HepG2 (cell line): Measurements from ENCODE around the gene VENTX. TPM values are rescaled to one million over a fixed set of nuclear protein-coding genes. Genes with fewer than 3 reads are reported as not detected.

Source experiments
- FOXA1 ChIP-seq, 2 experiments: fragments of 450-650 bp in 1 of 2; sonication (generic) in 1 of 2; formaldehyde crosslinking in 1 of 2; IDR thresholded peaks; 2 replicates each; pipeline versions ENCODE4 v1.4.0 to v1.6.1; 2016 to 2020; ENCODE audit warnings: missing genetic modification reagents in 1 of 2
- ISX ChIP-seq: sonication (generic); formaldehyde crosslinking; conservative IDR thresholded peaks from 2 replicates; pipeline ENCODE4 v1.5.0; 2020; ENCODE audit warnings: missing genetic modification reagents
- MTF1 ChIP-seq: sonication (generic); formaldehyde crosslinking; IDR thresholded peaks from 2 replicates; pipeline ENCODE4 v1.5.0; 2020; ENCODE audit warnings: missing genetic modification reagents
- NBN ChIP-seq: fragments of 450-650 bp; conservative IDR thresholded peaks from 2 replicates; pipeline ENCODE4 v1.6.1; 2017
- NCOA5 ChIP-seq: sonication (generic); formaldehyde crosslinking; IDR thresholded peaks from 2 replicates; pipeline ENCODE4 v1.4.0; 2020; ENCODE audit warnings: missing genetic modification reagents
- RORA ChIP-seq: sonication (generic); formaldehyde crosslinking; IDR thresholded peaks from 2 replicates; pipeline ENCODE4 v1.5.0; 2020; ENCODE audit warnings: mild to moderate bottlenecking, missing genetic modification reagents, moderate library complexity
- SIN3A ChIP-seq: IDR thresholded peaks from 2 replicates; pipeline ENCODE4 v1.6.1; 2011; ENCODE audit warnings: low read depth, mild to moderate bottlenecking, control low read depth, low read length, borderline replicate concordance
- SPEN ChIP-seq: sonication (generic); formaldehyde crosslinking; IDR thresholded peaks from 2 replicates; pipeline ENCODE4 v1.5.1; 2020; ENCODE audit warnings: low read depth, mild to moderate bottlenecking, missing genetic modification reagents
- STAT5B ChIP-seq: sonication (generic); formaldehyde crosslinking; IDR thresholded peaks from 2 replicates; pipeline ENCODE4 v1.4.0; 2020; ENCODE audit warnings: missing genetic modification reagents
- TRIM24 ChIP-seq: sonication (generic); formaldehyde crosslinking; IDR thresholded peaks from 2 replicates; pipeline ENCODE4 v1.8.0; 2022; ENCODE audit warnings: mild to moderate bottlenecking, missing genetic modification reagents
- ZNF143 ChIP-seq: sonication (generic); formaldehyde crosslinking; IDR thresholded peaks from 2 replicates; pipeline ENCODE4 v1.4.0; 2020; ENCODE audit warnings: missing genetic modification reagents
- ZNF205 ChIP-seq: IDR thresholded peaks from 2 replicates; pipeline ENCODE4 v1.6.1; 2018; ENCODE audit warnings: missing biosample characterization, missing genetic modification reagents
- ZNF329 ChIP-seq: sonication (generic); formaldehyde crosslinking; IDR thresholded peaks from 2 replicates; pipeline ENCODE4 v1.9.0; 2021; ENCODE audit warnings: low read depth, mild to moderate bottlenecking, missing genetic modification reagents
- ZNF484 ChIP-seq: sonication (generic); formaldehyde crosslinking; IDR thresholded peaks from 2 replicates; pipeline ENCODE4 v1.5.1; 2020; ENCODE audit warnings: mild to moderate bottlenecking, low read depth, missing genetic modification reagents, borderline replicate concordance
- polyA plus RNA-seq, 8 experiments: library from polyadenylated mRNA; depleted of rRNA in 3 of 8; stranded (reverse) in 7 of 8; unstranded in 1 of 8; fragments of >200 nt; fragmentation: Illumina TruSeq in 4 of 8; extraction: Trizol in 4 of 8; gene quantifications; 2 replicates each; pipeline versions ENCODE4 v1.2.1 to v1.2.3, GENCODE V29; 2011 to 2016; ENCODE audit warnings: low read depth in 4 of 8, missing spikeins in 1 of 8, mixed read lengths in 1 of 8; ENCODE audit not compliant: insufficient read depth in 1 of 8
- total RNA-seq, 5 experiments: library from RNA; depleted of rRNA; stranded (reverse); fragments of >200 nt; fragmentation: Illumina TruSeq; extraction: Trizol; gene quantifications; 2 replicates each; pipeline ENCODE4 v1.2.3, GENCODE V29; 2016; ENCODE audit warnings: low read depth in 1 of 5
- TF ChIP-seq, protein P1 (sequence below): sonication (generic); formaldehyde crosslinking; conservative IDR thresholded peaks from 2 replicates; pipeline ENCODE4 v1.4.0; 2020; ENCODE audit warnings: mild to moderate bottlenecking, missing genetic modification reagents, moderate library complexity
- TF ChIP-seq, protein P2 (sequence below): IDR thresholded peaks from 2 replicates; pipeline ENCODE4 v1.6.1; 2016; ENCODE audit warnings: missing biosample characterization, missing genetic modification reagents, low read depth
- TF ChIP-seq, protein P3 (sequence below): sonication (generic); formaldehyde crosslinking; IDR thresholded peaks from 2 replicates; pipeline ENCODE4 v1.4.0; 2020; ENCODE audit warnings: missing genetic modification reagents, borderline replicate concordance

Gene VENTX
- total and polyA plus RNA-seq, 2 of the 13 experiments (the other 11 are each of a cell fraction or from before 2014, with no cell fraction given) = not detected

DNA sequence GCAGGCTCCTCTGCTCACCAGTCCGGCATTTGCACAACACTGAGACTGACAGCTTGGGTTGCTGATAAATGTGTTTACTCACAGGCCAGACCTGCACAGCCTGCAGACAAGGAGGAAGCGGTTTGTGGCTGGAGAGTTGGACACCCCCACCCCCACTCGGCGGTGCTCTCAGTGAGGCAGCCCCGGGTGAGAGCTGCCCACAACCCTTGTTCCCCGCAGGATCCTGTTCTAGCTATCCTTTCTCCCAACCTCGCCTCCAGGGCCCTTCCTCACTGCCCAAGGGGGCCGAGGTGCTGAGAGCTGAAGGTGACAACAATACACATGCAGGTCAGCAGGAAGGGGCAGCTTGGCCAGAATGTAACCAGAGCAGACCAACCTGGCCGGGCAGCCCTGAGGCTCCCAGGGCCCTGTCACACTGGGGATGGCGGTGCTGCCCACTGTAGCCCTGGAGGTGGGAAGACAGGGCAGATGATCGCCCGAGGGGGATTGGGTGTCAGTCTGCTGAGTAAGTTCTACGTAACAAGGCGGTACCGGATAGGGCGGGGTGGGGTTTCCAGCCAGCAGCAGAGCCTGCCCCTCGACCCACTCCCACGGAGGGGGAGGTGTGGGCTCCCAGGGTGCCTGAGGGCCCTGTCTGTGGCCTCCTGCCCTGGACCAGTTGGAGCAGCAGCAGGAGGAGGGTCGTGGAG lies 41.1 kb downstream of the VENTX start (continued):
- TF ChIP-seq ZNF484 (CRISPR knock-in tag) (no peak), ZNF329 (CRISPR knock-in tag) (no peak), RORA (CRISPR knock-in tag) (no peak), NBN (no peak), ZNF143 (CRISPR knock-in tag) (no peak), TRIM24 (no peak), STAT5B (CRISPR knock-in tag) (no peak), FOXA1 (IDR thresholded peaks at IDR 0.05) (no peak), FOXA1 (CRISPR knock-in tag; IDR thresholded peaks at IDR 0.05) (peak; percentile 86), NCOA5 (CRISPR knock-in tag) (no peak), SIN3A (no peak), ISX (no peak), SPEN (CRISPR knock-in tag) (no peak), MTF1 (CRISPR knock-in tag) (no peak), ZNF205 (CRISPR knock-in tag) (no peak)
- TF ChIP-seq, protein P1, sequence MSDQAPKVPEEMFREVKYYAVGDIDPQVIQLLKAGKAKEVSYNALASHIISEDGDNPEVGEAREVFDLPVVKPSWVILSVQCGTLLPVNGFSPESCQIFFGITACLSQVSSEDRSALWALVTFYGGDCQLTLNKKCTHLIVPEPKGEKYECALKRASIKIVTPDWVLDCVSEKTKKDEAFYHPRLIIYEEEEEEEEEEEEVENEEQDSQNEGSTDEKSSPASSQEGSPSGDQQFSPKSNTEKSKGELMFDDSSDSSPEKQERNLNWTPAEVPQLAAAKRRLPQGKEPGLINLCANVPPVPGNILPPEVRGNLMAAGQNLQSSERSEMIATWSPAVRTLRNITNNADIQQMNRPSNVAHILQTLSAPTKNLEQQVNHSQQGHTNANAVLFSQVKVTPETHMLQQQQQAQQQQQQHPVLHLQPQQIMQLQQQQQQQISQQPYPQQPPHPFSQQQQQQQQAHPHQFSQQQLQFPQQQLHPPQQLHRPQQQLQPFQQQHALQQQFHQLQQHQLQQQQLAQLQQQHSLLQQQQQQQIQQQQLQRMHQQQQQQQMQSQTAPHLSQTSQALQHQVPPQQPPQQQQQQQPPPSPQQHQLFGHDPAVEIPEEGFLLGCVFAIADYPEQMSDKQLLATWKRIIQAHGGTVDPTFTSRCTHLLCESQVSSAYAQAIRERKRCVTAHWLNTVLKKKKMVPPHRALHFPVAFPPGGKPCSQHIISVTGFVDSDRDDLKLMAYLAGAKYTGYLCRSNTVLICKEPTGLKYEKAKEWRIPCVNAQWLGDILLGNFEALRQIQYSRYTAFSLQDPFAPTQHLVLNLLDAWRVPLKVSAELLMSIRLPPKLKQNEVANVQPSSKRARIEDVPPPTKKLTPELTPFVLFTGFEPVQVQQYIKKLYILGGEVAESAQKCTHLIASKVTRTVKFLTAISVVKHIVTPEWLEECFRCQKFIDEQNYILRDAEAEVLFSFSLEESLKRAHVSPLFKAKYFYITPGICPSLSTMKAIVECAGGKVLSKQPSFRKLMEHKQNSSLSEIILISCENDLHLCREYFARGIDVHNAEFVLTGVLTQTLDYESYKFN (CRISPR knock-in tag) = 0 out of 2 replicates have a peak, but pooled peaks have one; percentile 20
- TF ChIP-seq, protein P2, sequence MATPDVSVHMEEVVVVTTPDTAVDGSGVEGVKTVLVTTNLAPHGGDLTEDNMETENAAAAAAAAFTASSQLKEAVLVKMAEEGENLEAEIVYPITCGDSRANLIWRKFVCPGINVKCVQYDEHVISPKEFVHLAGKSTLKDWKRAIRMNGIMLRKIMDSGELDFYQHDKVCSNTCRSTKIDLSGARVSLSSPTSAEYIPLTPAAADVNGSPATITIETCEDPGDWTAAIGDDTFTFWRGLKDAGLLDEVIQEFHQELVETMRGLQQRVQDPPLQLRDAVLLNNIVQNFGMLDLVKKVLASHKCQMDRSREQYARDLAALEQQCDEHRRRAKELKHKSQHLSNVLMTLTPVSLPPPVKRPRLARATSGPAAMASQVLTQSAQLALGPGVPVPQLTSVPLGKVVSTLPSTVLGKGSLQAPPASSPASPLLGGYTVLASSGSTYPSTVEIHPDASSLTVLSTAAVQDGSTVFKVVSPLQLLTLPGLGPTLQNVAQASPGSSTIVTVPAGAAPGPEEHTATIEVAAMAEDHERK (CRISPR knock-in tag) = no peak
- TF ChIP-seq, protein P3, sequence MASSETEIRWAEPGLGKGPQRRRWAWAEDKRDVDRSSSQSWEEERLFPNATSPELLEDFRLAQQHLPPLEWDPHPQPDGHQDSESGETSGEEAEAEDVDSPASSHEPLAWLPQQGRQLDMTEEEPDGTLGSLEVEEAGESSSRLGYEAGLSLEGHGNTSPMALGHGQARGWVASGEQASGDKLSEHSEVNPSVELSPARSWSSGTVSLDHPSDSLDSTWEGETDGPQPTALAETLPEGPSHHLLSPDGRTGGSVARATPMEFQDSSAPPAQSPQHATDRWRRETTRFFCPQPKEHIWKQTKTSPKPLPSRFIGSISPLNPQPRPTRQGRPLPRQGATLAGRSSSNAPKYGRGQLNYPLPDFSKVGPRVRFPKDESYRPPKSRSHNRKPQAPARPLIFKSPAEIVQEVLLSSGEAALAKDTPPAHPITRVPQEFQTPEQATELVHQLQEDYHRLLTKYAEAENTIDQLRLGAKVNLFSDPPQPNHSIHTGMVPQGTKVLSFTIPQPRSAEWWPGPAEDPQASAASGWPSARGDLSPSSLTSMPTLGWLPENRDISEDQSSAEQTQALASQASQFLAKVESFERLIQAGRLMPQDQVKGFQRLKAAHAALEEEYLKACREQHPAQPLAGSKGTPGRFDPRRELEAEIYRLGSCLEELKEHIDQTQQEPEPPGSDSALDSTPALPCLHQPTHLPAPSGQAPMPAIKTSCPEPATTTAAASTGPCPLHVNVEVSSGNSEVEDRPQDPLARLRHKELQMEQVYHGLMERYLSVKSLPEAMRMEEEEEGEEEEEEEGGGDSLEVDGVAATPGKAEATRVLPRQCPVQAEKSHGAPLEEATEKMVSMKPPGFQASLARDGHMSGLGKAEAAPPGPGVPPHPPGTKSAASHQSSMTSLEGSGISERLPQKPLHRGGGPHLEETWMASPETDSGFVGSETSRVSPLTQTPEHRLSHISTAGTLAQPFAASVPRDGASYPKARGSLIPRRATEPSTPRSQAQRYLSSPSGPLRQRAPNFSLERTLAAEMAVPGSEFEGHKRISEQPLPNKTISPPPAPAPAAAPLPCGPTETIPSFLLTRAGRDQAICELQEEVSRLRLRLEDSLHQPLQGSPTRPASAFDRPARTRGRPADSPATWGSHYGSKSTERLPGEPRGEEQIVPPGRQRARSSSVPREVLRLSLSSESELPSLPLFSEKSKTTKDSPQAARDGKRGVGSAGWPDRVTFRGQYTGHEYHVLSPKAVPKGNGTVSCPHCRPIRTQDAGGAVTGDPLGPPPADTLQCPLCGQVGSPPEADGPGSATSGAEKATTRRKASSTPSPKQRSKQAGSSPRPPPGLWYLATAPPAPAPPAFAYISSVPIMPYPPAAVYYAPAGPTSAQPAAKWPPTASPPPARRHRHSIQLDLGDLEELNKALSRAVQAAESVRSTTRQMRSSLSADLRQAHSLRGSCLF (CRISPR knock-in tag) = no peak
